Mesothelial cell of epicardium (in vitro differentiated cells): ENCODE results near the gene TCERG1L. TPM values are rescaled to one million over a fixed set of nuclear protein-coding genes. Genes with fewer than 3 reads are reported as not detected.

Source experiments
- DNase-seq, 2 experiments: peaks; one replicate each; pipeline ENCODE4 v3.0.0; 2021; ENCODE audit warnings: low spot score in 2 of 2; ENCODE audit not compliant: unreplicated experiment in 2 of 2
- H3K27ac Mint-ChIP-seq: 2 replicates; pipeline ENCODE4 v1.8.0; 2021; ENCODE audit warnings: mixed read lengths
- H3K27me3 Mint-ChIP-seq: 2 replicates; pipeline ENCODE4 v1.8.0; 2021; ENCODE audit warnings: low read depth, mixed read lengths
- H3K36me3 Mint-ChIP-seq: 2 replicates; pipeline ENCODE4 v1.8.0; 2021; ENCODE audit warnings: mixed read lengths
- H3K4me1 Mint-ChIP-seq: 2 replicates; pipeline ENCODE4 v1.8.0; 2021; ENCODE audit warnings: mixed read lengths
- H3K4me3 Mint-ChIP-seq: 2 replicates; pipeline ENCODE4 v1.8.0; 2021; ENCODE audit warnings: mild to moderate bottlenecking, moderate library complexity, mixed read lengths
- H3K9me3 Mint-ChIP-seq: 2 replicates; pipeline ENCODE4 v1.8.0; 2021; ENCODE audit warnings: mixed read lengths
- CTCF ChIP-seq: fragments of 200-600 bp; sonication (generic); IDR thresholded peaks from one replicate; pipeline ENCODE4 v1.5.0; 2021; ENCODE audit warnings: antibody characterized with exemption; ENCODE audit not compliant: unreplicated experiment
- total RNA-seq: library from RNA; stranded (reverse); gene quantifications from 3 replicates; pipeline ENCODE4 v1.2.1, GENCODE V29; 2021

Gene TCERG1L
- total RNA-seq, 1 donor from 2014 or later = 0.63 TPM

GRCh38 chr10:131150126-131150525 lies 161.4 kb downstream of the TCERG1L start:
- DNase-seq = no peak
- no peak for TF ChIP-seq CTCF
- peaks cover 24% of the 10 kb centered on the region for H3K9me3 Mint-ChIP-seq
- H3K27ac Mint-ChIP-seq = no peak overlapping the region
- H3K4me3 Mint-ChIP-seq = no peak overlapping the region
- H3K4me1 Mint-ChIP-seq = peaks cover 14% of the 10 kb centered on the region
- H3K27me3 Mint-ChIP-seq = peaks cover 3% of the 10 kb centered on the region
- H3K36me3 Mint-ChIP-seq = no peaks in the 10 kb centered on the region

GRCh38 chr10:131149586-131149985 lies 161.9 kb downstream of the TCERG1L start:
- Mint-ChIP-seq H3K27ac (no peak overlapping the region), H3K4me3 (no peak overlapping the region), H3K36me3 (no peaks in the 10 kb centered on the region), H3K27me3 (peaks cover 3% of the 10 kb centered on the region), H3K9me3 (peaks cover 24% of the 10 kb centered on the region), H3K4me1 (peaks cover 14% of the 10 kb centered on the region)
- TF ChIP-seq CTCF = no peak
- no peak for DNase-seq

- H3K36me3 Mint-ChIP-seq = no peaks in the 10 kb centered on the region
- peaks cover 24% of the 10 kb centered on the region for H3K9me3 Mint-ChIP-seq
- H3K27ac Mint-ChIP-seq = no peak overlapping the region
- no peak for DNase-seq
- H3K4me3 Mint-ChIP-seq = no peak overlapping the region
- H3K27me3 Mint-ChIP-seq = peaks cover 3% of the 10 kb centered on the region
- no peak for TF ChIP-seq CTCF
- H3K4me1 Mint-ChIP-seq = peaks cover 14% of the 10 kb centered on the region
Measured at GRCh38 chr10:131149111-131149510, 162.4 kb downstream of the TCERG1L start.

GRCh38 chr10:131148270-131148669 lies 163.3 kb downstream of the TCERG1L start:
- peaks cover 3% of the 10 kb centered on the region for H3K27me3 Mint-ChIP-seq
- H3K27ac Mint-ChIP-seq = no peak overlapping the region
- peaks cover 16% of the 10 kb centered on the region for H3K4me1 Mint-ChIP-seq
- H3K4me3 Mint-ChIP-seq = no peak overlapping the region
- TF ChIP-seq CTCF = no peak
- peaks cover 24% of the 10 kb centered on the region for H3K9me3 Mint-ChIP-seq
- no peak for DNase-seq
- H3K36me3 Mint-ChIP-seq = no peaks in the 10 kb centered on the region

GRCh38 chr10:131147301-131147975 lies 164.1 kb downstream of the TCERG1L start:
- DNase-seq = no peak
- no peaks in the 10 kb centered on the region for H3K36me3 Mint-ChIP-seq
- H3K4me1 Mint-ChIP-seq = peaks cover 16% of the 10 kb centered on the region
- TF ChIP-seq CTCF = no peak
- peaks cover 19% of the 10 kb centered on the region for H3K9me3 Mint-ChIP-seq
- no peak overlapping the region for H3K4me3 Mint-ChIP-seq
- H3K27ac Mint-ChIP-seq = no peak overlapping the region
- peaks cover 3% of the 10 kb centered on the region for H3K27me3 Mint-ChIP-seq

DNA sequence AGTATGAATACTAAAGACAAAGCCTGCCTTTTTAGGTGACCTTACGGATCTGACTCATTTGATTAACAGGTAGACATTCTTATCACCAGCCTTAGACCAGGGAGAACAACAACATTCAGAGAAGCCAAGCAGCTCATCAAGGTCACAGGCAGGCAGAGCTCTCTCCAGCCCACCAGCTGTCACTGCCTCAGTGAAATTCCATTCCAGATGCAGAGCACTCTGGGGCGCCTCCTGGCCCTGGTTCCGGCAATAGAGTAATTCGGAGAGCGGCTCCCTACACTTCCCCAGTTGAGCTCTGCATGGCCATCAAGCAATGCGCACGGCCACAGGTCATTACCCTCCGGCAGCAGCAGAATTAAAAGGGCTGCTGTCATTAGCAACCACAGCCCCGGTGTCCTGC lies 164.7 kb downstream of the TCERG1L start:
- H3K9me3 Mint-ChIP-seq = peaks cover 12% of the 10 kb centered on the region
- no peak overlapping the region for H3K4me3 Mint-ChIP-seq
- TF ChIP-seq CTCF = no peak
- H3K4me1 Mint-ChIP-seq = peaks cover 16% of the 10 kb centered on the region
- DNase-seq = no peak
- H3K27ac Mint-ChIP-seq = no peak overlapping the region
- peaks cover 3% of the 10 kb centered on the region for H3K27me3 Mint-ChIP-seq
- no peaks in the 10 kb centered on the region for H3K36me3 Mint-ChIP-seq
